ENCODE results near the gene MOB2.

Gene MOB2
- total RNA-seq = 44.9 to 46.7 reads per million in 2 donors

GRCh38 chr11:1486054-1486825 lies at the start of gene MOB2:
Gene MOB2 (minus strand): TSS chr11:1486779. CDS start chr11:1486556, 223 bp downstream.
- no peak for DNase-seq

GRCh38 chr11:1534682-1535081 lies 48.1 kb upstream of the MOB2 start:
- no peak for DNase-seq

- DNase-seq = no peak
Observed at GRCh38 chr11:1534171-1534570, 47.6 kb upstream of the MOB2 start.

- DNase-seq = no peak
Observed at GRCh38 chr11:1533342-1533725, 46.8 kb upstream of the MOB2 start.

GRCh38 chr11:1532606-1533341 lies 46.2 kb upstream of the MOB2 start:
- no peak for DNase-seq

DNA sequence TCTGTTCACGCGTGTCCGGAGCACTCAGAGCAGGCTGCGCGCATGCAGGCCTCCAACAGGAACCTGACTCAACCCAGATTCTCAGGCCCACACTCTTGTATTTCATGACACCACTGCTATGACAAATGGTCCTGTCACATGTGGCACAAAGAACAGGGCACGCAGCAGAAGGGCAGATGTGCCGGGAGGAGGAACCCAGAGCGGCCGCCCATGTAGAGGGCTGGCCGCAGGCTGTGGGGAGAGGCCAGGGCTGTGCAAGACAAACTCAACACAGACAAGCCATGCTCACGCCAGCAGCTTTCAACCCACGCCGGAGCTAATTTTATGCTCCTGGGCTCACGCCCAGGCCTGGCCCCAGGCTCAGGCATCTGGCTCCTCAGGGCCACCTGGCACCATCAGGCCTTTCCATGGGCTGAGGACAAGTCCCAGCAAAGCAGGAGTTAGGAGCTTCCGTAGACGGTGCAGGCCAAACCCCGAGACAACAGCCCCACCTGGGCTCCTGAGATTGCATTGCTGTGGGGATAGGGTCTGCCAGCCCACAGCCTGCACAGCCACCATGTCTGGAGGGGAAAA lies 45.5 kb upstream of the MOB2 start:
- DNase-seq = no peak

DNA sequence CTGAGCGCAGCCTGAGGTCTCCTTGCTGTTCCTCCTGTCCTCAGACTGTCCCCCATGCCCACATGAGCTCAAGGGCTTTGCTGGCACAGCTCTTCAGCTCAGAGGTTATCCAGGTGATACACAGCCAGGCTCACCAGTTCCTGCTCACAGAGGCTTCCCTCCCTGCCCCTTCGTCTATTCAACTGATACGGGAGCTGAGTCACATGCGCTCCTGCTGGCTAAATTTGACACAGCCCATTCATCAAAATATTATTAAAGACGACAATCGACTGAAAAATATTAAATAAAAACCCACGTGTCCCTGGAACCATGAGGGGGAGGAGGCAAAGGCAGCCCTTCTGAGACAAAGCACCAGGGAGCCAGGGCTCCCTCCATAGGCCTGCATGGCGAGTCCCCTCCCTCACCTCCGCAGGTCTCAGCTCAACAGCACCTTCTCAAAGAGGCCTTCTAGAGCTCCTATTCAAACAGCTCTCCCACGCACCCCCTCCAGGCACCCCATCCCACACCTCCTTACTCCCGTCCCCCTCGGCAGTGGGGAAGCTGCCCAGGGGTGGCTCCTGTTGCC lies 45.0 kb upstream of the MOB2 start:
- no peak for DNase-seq

- no peak for DNase-seq
Observed at GRCh38 chr11:1530686-1531448, 44.3 kb upstream of the MOB2 start.

DNA sequence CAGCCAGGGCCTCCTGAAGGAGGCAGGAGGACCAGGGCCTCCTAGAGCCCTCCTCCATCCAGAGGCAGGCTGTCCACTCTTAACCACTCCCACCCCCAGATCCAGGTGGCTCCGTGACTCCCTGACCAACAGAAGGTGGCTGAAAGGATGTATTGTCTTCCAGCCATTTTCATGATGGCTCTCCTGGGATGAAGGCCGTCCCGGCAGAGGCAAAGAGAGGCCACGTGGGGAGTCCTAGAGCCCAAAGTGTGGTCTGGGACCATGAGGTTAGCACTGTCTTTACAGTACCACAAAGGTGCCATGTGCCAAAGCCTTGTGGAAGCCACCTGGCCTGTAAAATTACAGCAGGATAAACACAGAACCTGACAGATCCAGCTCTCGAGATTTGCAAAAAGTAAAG lies 43.2 kb upstream of the MOB2 start:
- no peak for DNase-seq

- DNase-seq = no peak
Observed at GRCh38 chr11:1529286-1529685, 42.7 kb upstream of the MOB2 start.

- no peak for DNase-seq
Observed at GRCh38 chr11:1528710-1529109, 42.1 kb upstream of the MOB2 start.

- DNase-seq = no peak
Observed at GRCh38 chr11:1526785-1527184, 40.2 kb upstream of the MOB2 start.

DNA sequence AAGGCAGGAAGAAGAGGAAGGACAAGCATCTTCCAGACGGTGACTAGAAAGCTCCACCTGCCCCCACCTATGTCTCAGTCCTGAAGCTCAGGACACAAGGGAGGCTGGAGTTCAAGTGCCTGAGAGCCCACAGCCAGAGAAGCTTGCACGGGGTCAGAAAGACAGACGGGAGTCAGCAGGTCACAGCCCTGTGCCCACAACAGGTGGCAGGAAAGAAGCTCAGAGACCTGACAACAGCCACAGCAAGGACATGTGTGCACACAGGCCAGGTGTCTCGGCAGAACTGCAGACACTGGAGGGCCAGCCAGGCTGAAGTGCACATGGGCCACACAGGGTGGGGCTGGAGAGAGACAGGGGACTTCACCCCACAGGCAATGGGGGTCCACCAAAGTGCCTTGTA lies 37.2 kb upstream of the MOB2 start:
- DNase-seq = no peak

DNA sequence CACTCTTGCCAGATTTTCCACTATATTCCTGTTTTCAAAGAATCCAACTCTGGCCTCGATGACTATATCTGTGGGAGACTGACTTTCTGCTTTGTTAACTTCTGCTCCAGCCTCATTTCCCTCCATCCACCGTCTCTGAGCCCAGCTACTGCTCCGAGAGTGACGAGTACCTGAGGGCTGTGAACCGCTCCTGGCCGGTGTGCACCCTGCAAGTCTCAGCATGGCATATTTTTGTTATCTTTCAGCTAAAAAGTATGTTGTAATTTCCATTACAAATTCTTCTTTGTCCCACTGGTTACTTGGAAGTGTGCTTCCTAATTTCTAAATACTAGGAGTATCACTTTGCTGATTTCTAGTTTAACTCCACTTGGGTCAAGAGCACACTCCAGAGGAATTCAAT lies 36.5 kb upstream of the MOB2 start:
- no peak for DNase-seq

DNA sequence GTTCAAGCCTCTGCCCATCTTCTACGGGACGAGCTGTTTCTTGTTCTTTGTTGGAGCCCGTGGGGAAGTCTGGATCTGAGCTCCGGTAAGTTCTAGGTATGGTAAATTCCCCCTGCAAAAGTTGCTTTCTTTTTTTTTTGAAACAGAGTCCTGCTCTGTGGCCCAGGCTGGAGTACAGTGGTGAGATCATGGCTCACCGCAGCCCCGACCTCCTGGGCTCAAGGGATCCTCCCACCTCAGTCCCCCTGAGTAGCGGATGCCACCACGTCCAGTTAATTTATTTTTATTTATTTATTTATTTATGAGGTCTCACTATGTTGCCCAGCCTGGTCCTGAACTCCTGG lies 35.5 kb upstream of the MOB2 start:
- no peak for DNase-seq

DNA sequence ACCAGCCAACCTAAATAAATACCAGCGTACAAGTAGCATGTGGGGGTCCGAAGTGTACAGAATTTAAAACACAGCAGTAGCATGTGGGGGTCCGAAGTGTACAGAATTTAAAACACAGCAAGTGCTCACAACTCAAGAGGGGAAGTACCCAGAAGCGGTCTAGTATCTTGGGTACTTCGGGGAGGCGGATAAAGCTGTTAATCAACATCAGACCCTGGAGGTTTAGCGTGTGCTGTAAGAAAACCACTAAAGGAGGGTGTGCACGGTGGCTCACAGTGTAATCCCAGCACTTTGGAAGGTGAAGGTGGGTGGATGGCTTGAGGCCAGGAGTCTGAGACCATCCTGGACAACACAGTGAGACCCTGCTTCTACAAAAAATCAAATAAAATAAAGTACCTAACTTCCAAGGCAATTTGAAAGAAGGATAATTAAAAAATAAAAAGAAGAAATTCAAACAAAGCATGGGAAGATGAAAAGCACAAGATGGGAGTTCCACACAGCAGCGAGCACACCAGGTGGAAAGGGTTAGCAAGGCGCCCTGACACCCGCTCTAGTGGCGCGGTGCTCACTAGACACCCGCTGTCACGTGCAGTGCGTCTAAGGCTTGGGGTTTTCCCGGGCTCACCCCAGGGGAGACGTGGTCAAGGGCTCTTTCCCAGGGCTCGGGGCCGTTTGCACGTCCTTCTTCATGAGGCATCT lies 35.0 kb upstream of the MOB2 start:
- DNase-seq = no peak

GRCh38 chr11:1520663-1521267 lies 34.2 kb upstream of the MOB2 start:
- no peak for DNase-seq

DNA sequence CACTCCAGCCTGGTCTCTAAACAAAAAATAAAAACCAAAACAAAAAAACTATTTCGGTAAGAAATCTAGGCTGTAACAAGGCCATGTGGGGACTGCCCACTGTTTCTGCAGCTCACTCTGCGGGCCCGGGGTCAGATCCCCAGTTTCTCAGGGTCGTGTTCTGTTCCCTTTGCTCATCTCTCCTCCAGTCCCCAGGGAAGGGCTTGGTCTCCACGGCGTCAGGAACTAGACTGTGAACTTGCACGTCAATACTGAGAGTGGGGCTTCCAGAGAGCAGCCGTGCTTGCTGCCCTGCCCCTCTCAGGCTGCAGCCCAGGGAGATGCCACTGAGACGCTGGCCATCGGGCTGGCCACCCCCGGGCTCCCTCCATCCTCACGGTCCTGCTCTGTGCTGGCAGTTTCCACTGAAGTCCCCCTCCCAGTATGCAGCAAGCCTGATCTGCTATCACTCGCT lies 33.7 kb upstream of the MOB2 start:
- no peak for DNase-seq

GRCh38 chr11:1519028-1520010 lies 32.7 kb upstream of the MOB2 start:
- no peak for DNase-seq

DNA sequence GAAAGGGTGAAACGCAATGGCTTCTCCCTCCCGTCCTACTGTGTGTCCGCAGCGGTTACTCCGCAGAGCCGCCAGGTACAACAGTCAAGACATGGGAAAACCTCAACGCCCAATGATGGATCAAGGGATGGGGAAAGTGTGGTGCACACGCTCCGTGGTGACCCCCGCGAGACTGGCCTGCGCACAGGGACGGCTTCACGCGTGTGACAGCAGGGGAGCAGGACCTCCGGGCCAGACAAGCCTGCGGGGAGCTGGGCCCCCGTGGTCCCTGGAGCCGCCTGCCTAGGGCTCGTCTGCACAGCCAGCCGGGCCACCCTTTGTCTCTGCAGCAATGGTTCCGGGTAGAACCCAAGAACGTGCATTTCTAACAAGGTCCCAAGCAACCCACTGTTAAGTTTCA lies 31.7 kb upstream of the MOB2 start:
- no peak for DNase-seq
